Activated T-helper 1 cell treated with anti-CD3 and anti-CD28 coated beads, Interleukin-12 subunit alpha, Interleukin-12 subunit beta, Interleukin-2, Interleukin-4 antibody, amounts not matched to agents 30 ng/mL and 10 ng/mL and 1 ng/mL, durations not matched to agents 14 hours and 24 hours and 36 hours (primary cell): Measurements from ENCODE around the gene FAM117A. TPM values are rescaled to one million over a fixed set of nuclear protein-coding genes. Genes with fewer than 3 reads are reported as not detected.

Source experiments
- DNase-seq: peaks from one replicate; pipeline ENCODE4 v3.0.0; 2021; ENCODE audit warnings: low spot score
- H3K27ac Mint-ChIP-seq: one replicate; pipeline ENCODE4 v1.8.0; 2021; ENCODE audit warnings: mild to moderate bottlenecking, mixed read lengths
- H3K27me3 Mint-ChIP-seq: one replicate; pipeline ENCODE4 v1.8.0; 2022; ENCODE audit warnings: mild to moderate bottlenecking, moderate library complexity, mixed read lengths; ENCODE audit not compliant: insufficient read depth
- H3K36me3 Mint-ChIP-seq: one replicate; pipeline ENCODE4 v1.8.0; 2021; ENCODE audit warnings: low read depth, mixed read lengths
- H3K4me1 Mint-ChIP-seq: one replicate; pipeline ENCODE4 v1.8.0; 2021; ENCODE audit warnings: low read depth, mixed read lengths
- H3K4me3 Mint-ChIP-seq: one replicate; pipeline ENCODE4 v1.8.0; 2021; ENCODE audit warnings: mild to moderate bottlenecking, moderate library complexity, mixed read lengths
- H3K9me3 Mint-ChIP-seq: one replicate; pipeline ENCODE4 v1.8.0; 2021; ENCODE audit warnings: mixed read lengths
- intact Hi-C: fragments of 100-400 bp; cut with micrococcal nuclease; formaldehyde crosslinking; loops from one replicate; pipeline ENCODE4 v1.15.1; 2024
- total RNA-seq: library from RNA; stranded (reverse); gene quantifications from 2 replicates; pipeline ENCODE4 v1.2.3, GENCODE V29; 2022

The FAM117A gene
- total RNA-seq, 1 donor from 2014 or later = 13.9 TPM

GRCh38 chr17:49691677-49692191 lies 72.2 kb downstream of the FAM117A start:
- no peak overlapping the region for H3K27ac Mint-ChIP-seq
- no peak overlapping the region for H3K4me3 Mint-ChIP-seq
- peaks cover 8% of the 10 kb centered on the region for H3K36me3 Mint-ChIP-seq
- no peaks in the 10 kb centered on the region for H3K9me3 Mint-ChIP-seq
- intact Hi-C loops = no loop called here
- H3K4me1 Mint-ChIP-seq = peaks cover 42% of the 10 kb centered on the region
- H3K27me3 Mint-ChIP-seq = no peaks in the 10 kb centered on the region
- no peak for DNase-seq

- Mint-ChIP-seq H3K27ac (no peak overlapping the region), H3K27me3 (no peaks in the 10 kb centered on the region), H3K36me3 (peaks cover 9% of the 10 kb centered on the region), H3K4me3 (no peak overlapping the region), H3K4me1 (peaks cover 40% of the 10 kb centered on the region), H3K9me3 (no peaks in the 10 kb centered on the region)
- intact Hi-C loops = no loop called here
- DNase-seq = no peak
Measured at GRCh38 chr17:49691086-49691676, 72.8 kb downstream of the FAM117A start.

GRCh38 chr17:49690256-49690655 lies 73.7 kb downstream of the FAM117A start:
- no peak for DNase-seq
- H3K27me3 Mint-ChIP-seq = no peaks in the 10 kb centered on the region
- H3K4me3 Mint-ChIP-seq = no peak overlapping the region
- H3K36me3 Mint-ChIP-seq = peaks cover 9% of the 10 kb centered on the region
- intact Hi-C loops = no loop called here
- H3K27ac Mint-ChIP-seq = no peak overlapping the region
- peaks cover 31% of the 10 kb centered on the region for H3K4me1 Mint-ChIP-seq
- no peaks in the 10 kb centered on the region for H3K9me3 Mint-ChIP-seq

- Mint-ChIP-seq H3K36me3 (peaks cover 9% of the 10 kb centered on the region), H3K27ac (peak overlapping the region; percentile 90), H3K4me3 (peak overlapping the region; percentile 32), H3K9me3 (no peaks in the 10 kb centered on the region), H3K27me3 (no peaks in the 10 kb centered on the region), H3K4me1 (peaks cover 25% of the 10 kb centered on the region)
- no peak for DNase-seq
- intact Hi-C loops = loop anchor here (1.0 kb wide), 1 partner anchor 11 kb away; the partner anchor contains the start of gene SPOP
Measured at GRCh38 chr17:49688848-49689247, 75.1 kb downstream of the FAM117A start.

- intact Hi-C loops = loop anchor here (1.0 kb wide), 1 partner anchor 10 kb away; the partner anchor contains the start of gene SPOP
- no peaks in the 10 kb centered on the region for H3K9me3 Mint-ChIP-seq
- DNase-seq = no peak
- peak overlapping the region; percentile 31 for H3K4me3 Mint-ChIP-seq
- peaks cover 8% of the 10 kb centered on the region for H3K36me3 Mint-ChIP-seq
- H3K4me1 Mint-ChIP-seq = peaks cover 25% of the 10 kb centered on the region
- H3K27me3 Mint-ChIP-seq = no peaks in the 10 kb centered on the region
- peak overlapping the region; percentile 91 for H3K27ac Mint-ChIP-seq
Measured at GRCh38 chr17:49687878-49688491, 75.9 kb downstream of the FAM117A start.

GRCh38 chr17:49681106-49681979 lies 82.6 kb downstream of the FAM117A start:
- Mint-ChIP-seq H3K4me3 (no peak overlapping the region), H3K9me3 (no peaks in the 10 kb centered on the region), H3K27me3 (peaks cover 5% of the 10 kb centered on the region), H3K27ac (no peak overlapping the region), H3K36me3 (peaks cover 4% of the 10 kb centered on the region), H3K4me1 (peaks cover 17% of the 10 kb centered on the region)
- intact Hi-C loops = no loop called here
- DNase-seq = no peak

- H3K27me3 Mint-ChIP-seq = peaks cover 5% of the 10 kb centered on the region
- intact Hi-C loops = no loop called here
- no peaks in the 10 kb centered on the region for H3K9me3 Mint-ChIP-seq
- no peak for DNase-seq
- H3K4me3 Mint-ChIP-seq = no peak overlapping the region
- H3K36me3 Mint-ChIP-seq = peaks cover 7% of the 10 kb centered on the region
- peaks cover 27% of the 10 kb centered on the region for H3K4me1 Mint-ChIP-seq
- no peak overlapping the region for H3K27ac Mint-ChIP-seq
Measured at GRCh38 chr17:49680314-49680713, 83.6 kb downstream of the FAM117A start.

GRCh38 chr17:49677933-49678847 lies 85.7 kb downstream of the FAM117A start, which contains the start of gene SPOP:
Gene SPOP (minus strand): TSS chr17:49678097. CDS start chr17:49622810, 55,287 bp downstream.
- Mint-ChIP-seq H3K27ac (peak within 1 kb of the TSS; percentile 99), H3K4me3 (peak within 1 kb of the TSS; percentile 91), H3K4me1 (peaks cover 41% of the 10 kb centered on the region), H3K9me3 (no peaks in the 10 kb centered on the region), H3K27me3 (peaks cover 5% of the 10 kb centered on the region), H3K36me3 (peaks cover 18% of the 10 kb centered on the region)
- intact Hi-C loops = loop anchor here (1.0 to 5.0 kb wide), 9 partner anchors 10 to 1584 kb away; partner anchors contain the start of genes FAM117A, KAT7, MBTD1 and PPP1R9B
- peak; percentile 99 for DNase-seq

- intact Hi-C loops = loop anchor here (1.0 to 5.0 kb wide), 4 partner anchors 31 to 1585 kb away; partner anchors contain the start of genes MBTD1, PPP1R9B and UTP18
- peak overlapping the region; percentile 99 for H3K27ac Mint-ChIP-seq
- H3K27me3 Mint-ChIP-seq = peaks cover 4% of the 10 kb centered on the region
- H3K36me3 Mint-ChIP-seq = peaks cover 18% of the 10 kb centered on the region
- peak; percentile 94 for DNase-seq
- H3K4me3 Mint-ChIP-seq = peak overlapping the region; percentile 91
- peaks cover 41% of the 10 kb centered on the region for H3K4me1 Mint-ChIP-seq
- H3K9me3 Mint-ChIP-seq = no peaks in the 10 kb centered on the region
Measured at GRCh38 chr17:49677134-49677932, 86.6 kb downstream of the FAM117A start.

GRCh38 chr17:49676276-49676868 lies 87.6 kb downstream of the FAM117A start:
- intact Hi-C loops = loop anchor here (5.0 kb wide), 3 partner anchors 476 to 1586 kb away; partner anchors contain the start of genes MBTD1, PPP1R9B and UTP18
- H3K4me1 Mint-ChIP-seq = peaks cover 41% of the 10 kb centered on the region
- peaks cover 20% of the 10 kb centered on the region for H3K36me3 Mint-ChIP-seq
- H3K27ac Mint-ChIP-seq = peak overlapping the region; percentile 99
- H3K9me3 Mint-ChIP-seq = no peaks in the 10 kb centered on the region
- H3K27me3 Mint-ChIP-seq = peaks cover 4% of the 10 kb centered on the region
- peak; percentile 33 for DNase-seq
- peak overlapping the region; percentile 91 for H3K4me3 Mint-ChIP-seq

- peaks cover 20% of the 10 kb centered on the region for H3K36me3 Mint-ChIP-seq
- H3K9me3 Mint-ChIP-seq = no peaks in the 10 kb centered on the region
- intact Hi-C loops = no loop called here
- no peak for DNase-seq
- peaks cover 41% of the 10 kb centered on the region for H3K4me1 Mint-ChIP-seq
- no peaks in the 10 kb centered on the region for H3K27me3 Mint-ChIP-seq
- H3K4me3 Mint-ChIP-seq = no peak overlapping the region
- H3K27ac Mint-ChIP-seq = no peak overlapping the region
Measured at GRCh38 chr17:49674507-49674906, 89.4 kb downstream of the FAM117A start.
